NCI-H2081 treated with DMSO at 0.1 percent for 48 hours (cell line): Measurements from ENCODE around the gene ROBO1.
"Not testable (repeated sequence)": the region's sequence is repeated elsewhere in the genome, so short reads cannot be mapped to it uniquely, and the experiment has no call there.

Experiments used
- DNase-seq: peaks from one replicate; lab custom pipeline; 2025; lab: John Stamatoyannopoulos, UW

Gene ROBO1

GRCh38 chr3:78794431-78794830 lies 973.4 kb downstream of the ROBO1 start:
- DNase-seq, result no peak

- DNase-seq, result no peak
Measured at GRCh38 chr3:78792733-78793132, 975.1 kb downstream of the ROBO1 start.

- no peak for DNase-seq
Measured at GRCh38 chr3:78792212-78792611, 975.6 kb downstream of the ROBO1 start.

GRCh38 chr3:78791753-78792152 lies 976.0 kb downstream of the ROBO1 start:
- DNase-seq, result peak; percentile 58

DNA sequence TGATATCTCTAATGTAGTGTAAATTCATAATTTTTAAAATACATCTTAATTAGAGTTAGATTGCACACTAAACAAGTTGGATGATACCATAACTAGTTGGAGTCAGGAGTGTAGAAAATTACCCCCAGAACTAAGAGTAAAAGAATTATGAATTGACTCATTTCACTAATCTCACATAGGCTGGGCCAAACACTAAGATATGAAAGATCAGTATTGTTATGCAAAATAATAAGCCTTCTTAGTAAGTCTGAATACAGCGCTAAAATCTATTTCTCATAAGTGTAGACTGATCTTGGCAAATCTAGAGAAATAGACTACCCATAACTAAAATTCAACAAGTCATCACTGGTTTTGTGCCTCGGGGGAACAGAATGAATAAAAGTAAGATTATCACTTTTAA lies 979.0 kb downstream of the ROBO1 start:
- no peak for DNase-seq

- DNase-seq, result no peak
Measured at GRCh38 chr3:78785004-78785403, 982.8 kb downstream of the ROBO1 start.

- no peak for DNase-seq
Measured at GRCh38 chr3:78781351-78781750, 986.4 kb downstream of the ROBO1 start.

GRCh38 chr3:78765671-78766485 lies 1001.9 kb downstream of the ROBO1 start:
- DNase-seq, result peak; percentile 69

GRCh38 chr3:78764634-78765033 lies 1003.2 kb downstream of the ROBO1 start:
- no peak for DNase-seq

GRCh38 chr3:78762121-78762520 lies 1005.7 kb downstream of the ROBO1 start:
- DNase-seq, result no peak

DNA sequence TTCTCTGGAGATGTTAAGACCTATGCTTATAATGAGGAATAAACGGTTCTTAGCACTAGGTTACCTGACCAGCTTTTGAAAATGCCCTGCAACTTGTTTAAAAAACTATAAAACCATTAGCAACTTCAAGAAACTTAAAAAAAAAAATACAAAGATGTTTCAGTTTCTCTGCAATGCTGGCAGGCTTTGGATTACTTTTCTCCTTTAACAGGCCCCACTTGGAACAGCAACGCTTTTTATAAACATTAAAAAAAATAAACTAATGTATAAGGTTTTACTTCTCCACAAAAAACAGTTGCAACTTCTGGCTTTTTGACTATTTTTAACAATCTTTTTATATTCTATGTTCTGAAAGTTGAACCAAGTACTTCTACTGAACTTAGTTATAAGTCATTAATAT lies 1006.7 kb downstream of the ROBO1 start:
- DNase-seq, result no peak

GRCh38 chr3:78757731-78758130 lies 1010.1 kb downstream of the ROBO1 start:
- DNase-seq, result no peak

GRCh38 chr3:78754066-78754743 lies 1013.6 kb downstream of the ROBO1 start:
- no peak for DNase-seq

DNA sequence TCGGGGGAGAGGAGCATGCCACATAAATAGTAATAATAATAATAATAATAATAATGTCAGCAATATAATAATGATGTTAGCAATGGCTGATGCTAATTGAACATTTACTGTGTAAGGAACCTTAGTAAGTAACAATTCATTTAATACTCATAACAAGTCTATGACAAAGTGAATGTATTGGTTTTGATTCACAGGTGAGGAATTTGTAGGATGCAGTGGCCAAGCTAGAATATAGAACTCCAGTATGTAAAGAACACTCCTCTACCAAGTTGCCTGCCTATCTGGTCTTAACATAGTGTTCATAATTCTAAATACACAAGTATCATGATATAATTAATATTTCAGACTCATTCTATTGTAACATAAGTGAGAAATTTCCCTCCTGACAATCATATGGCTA lies 1016.5 kb downstream of the ROBO1 start:
- DNase-seq, result no peak

- DNase-seq, result not testable (repeated sequence)
Measured at GRCh38 chr3:78750291-78750690, 1017.5 kb downstream of the ROBO1 start.

DNA sequence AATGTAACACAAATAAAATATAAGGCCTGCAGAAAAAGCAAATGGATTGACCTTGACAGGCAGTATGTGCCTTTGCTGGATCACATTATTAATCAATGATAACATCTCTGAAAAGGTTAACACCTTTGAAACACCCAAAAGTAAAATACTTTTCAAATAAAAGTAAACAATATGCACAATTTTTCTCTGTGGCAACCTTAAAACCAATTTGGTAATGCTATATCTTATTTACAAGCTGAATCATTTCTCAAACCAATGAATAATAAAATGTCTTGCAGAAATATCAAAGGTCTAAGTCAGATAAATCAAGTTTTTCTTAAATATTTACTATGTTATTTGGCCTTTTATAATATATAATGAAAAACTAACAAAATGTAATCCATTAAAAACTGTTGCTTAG lies 1018.7 kb downstream of the ROBO1 start:
- no peak for DNase-seq

- DNase-seq, result no peak
Measured at GRCh38 chr3:78745847-78746246, 1022.0 kb downstream of the ROBO1 start.

DNA sequence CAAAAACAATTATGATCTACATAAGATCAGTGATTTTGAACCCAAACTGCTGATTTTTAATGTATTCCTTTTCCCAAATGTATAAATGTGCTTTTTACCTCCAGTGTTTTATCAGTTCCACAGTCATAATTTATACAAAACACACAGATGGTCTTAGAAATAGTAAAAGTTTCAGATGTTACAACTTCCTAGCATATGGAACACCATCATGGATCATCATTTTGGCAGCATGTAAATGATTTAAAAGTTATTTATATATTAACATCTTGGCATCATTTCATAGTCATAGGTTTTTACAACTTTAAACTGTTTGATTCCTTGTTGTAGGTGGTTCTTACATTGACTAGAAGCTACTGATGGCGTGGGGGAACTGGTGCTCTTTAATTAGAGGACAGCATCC lies 1025.3 kb downstream of the ROBO1 start:
- DNase-seq, result no peak

DNA sequence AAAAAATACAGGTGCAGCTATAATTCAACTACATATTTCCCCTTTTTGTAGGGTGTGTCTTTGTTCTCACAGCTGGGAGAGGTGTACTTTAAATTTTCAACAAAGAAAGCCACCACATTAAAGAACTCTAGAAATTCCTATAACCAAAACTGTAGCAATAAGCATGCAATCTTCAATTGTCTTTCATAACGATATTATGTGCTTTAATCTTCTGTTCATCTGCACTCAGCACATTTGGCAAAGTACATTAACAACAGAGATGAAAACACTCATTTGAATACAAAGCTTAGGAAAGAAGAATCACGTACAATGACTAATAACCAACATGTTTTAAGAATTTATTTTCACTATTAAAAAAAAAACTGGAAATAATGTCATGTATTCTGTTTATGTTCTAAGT lies 1025.8 kb downstream of the ROBO1 start:
- no peak for DNase-seq

DNA sequence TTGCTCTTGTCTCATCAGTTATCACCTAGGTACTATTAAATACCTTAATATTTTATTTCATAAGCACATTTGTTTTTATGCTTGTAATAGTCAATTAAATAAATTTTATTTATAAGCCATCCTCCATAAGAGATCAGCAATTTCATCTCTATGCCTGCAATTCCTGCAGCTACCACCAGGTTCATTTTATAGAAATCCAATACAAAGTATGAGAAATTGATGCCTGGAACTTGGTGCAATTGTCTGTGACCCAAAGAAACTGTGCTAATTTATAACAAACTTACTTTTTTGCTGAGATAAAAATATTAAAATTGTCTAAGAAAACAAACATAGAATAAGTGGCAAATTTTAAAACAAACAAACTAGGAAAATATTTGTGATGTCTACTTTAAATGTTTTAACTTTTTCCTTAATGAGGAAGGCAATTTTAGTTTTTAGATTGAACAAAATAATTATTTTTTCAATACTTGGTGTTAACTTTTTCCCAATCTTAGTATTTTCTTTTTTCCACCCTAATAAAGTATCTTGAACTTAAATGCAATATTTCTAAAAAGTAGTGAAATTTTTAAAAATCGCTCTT lies 1026.6 kb downstream of the ROBO1 start:
- no peak for DNase-seq

- DNase-seq, result no peak
Measured at GRCh38 chr3:78738833-78739232, 1029.0 kb downstream of the ROBO1 start.

DNA sequence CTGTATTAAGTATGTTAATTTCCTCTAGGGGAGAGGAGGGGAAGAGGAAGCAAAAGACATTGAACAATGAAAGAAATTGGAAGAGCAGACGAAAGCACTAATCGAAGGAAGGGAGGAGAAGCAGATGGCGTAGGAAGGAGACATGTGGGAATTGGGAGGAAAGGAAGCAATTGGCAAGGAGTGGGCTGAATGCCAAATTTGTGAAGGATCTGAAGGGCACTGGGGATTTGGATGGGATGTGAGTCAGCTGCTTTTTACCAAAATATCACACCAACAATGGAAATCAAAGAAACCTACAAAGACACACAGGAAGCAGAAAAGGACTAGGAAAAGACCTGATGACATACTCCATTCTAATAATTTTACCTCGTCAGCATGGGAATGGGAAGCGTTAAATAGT lies 1029.8 kb downstream of the ROBO1 start:
- no peak for DNase-seq

GRCh38 chr3:78736863-78737262 lies 1030.9 kb downstream of the ROBO1 start:
- no peak for DNase-seq
